ENCODE data around the gene TRPM3.

TRPM3 gene

DNA sequence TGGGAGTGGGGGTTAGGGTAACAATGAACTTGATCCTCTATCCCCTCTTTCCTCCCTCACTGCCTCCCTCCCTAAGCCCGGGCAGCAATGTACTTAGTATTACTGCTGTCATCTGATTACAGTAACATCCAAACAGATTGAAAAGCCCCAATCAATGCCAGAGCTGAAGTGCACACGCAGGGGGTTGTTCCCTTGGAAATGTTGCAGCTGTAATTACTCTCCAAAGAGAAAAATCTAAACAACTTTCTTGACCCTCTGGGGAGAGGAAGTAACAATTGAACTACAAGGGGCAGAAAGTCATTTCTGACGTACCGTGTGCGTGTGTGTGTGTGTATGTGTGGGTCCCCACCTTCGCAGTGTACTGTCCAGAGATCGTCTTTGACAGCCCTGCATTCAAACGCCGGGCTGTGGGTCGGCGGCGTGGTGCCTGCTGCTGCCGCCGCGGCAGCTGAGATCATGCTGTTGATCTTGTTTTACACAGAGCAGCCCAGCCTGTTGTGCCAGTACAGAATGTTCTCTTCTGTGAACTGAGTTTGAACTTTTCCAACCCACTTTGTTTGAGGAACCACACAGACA, 640.9 kb downstream of the TRPM3 start:
- no peak for DNase-seq (ENCODE audit: low spot score)

- no peak for DNase-seq (ENCODE audit: low spot score)
Observed at GRCh38 chr9:70479880-70480291, 641.5 kb downstream of the TRPM3 start.
